ENCODE measurements around the gene RAB3GAP2.
"Not testable (repeated sequence)": the region's sequence is repeated elsewhere in the genome, so short reads cannot be mapped to it uniquely, and the experiment has no call there.

- not testable (repeated sequence) for TF ChIP-seq PRDM15 (CRISPR knock-in tag; IDR thresholded peaks at IDR 0.05); POLR2A (IDR thresholded peaks at IDR 0.05; ENCODE audit: insufficient read depth in 1 of 2, low read depth in 2 of 2, low read length in 2 of 2); ZKSCAN1 (IDR thresholded peaks at IDR 0.05; ENCODE audit: low read length); MTA3 (CRISPR knock-in tag; IDR thresholded peaks at IDR 0.05); TCF12 (IDR thresholded peaks at IDR 0.05); TCF12 (CRISPR knock-in tag; IDR thresholded peaks at IDR 0.05); SNAI1 (CRISPR knock-in tag; IDR thresholded peaks at IDR 0.05; ENCODE audit: borderline replicate concordance); YY1 (IDR thresholded peaks at IDR 0.05; ENCODE audit: insufficient read depth, insufficient replicate concordance, low read depth, low read length); EP300 (IDR thresholded peaks at IDR 0.05; ENCODE audit: low read depth in 2 of 2, low read length in 2 of 2); EP300 (CRISPR knock-in tag; IDR thresholded peaks at IDR 0.05; ENCODE audit: borderline replicate concordance); NR3C1 (CRISPR knock-in tag; IDR thresholded peaks at IDR 0.05); ARNT (IDR thresholded peaks at IDR 0.05); ZNF607 (CRISPR knock-in tag; IDR thresholded peaks at IDR 0.05; ENCODE audit: borderline replicate concordance)
- TF ChIP-seq, protein P1, sequence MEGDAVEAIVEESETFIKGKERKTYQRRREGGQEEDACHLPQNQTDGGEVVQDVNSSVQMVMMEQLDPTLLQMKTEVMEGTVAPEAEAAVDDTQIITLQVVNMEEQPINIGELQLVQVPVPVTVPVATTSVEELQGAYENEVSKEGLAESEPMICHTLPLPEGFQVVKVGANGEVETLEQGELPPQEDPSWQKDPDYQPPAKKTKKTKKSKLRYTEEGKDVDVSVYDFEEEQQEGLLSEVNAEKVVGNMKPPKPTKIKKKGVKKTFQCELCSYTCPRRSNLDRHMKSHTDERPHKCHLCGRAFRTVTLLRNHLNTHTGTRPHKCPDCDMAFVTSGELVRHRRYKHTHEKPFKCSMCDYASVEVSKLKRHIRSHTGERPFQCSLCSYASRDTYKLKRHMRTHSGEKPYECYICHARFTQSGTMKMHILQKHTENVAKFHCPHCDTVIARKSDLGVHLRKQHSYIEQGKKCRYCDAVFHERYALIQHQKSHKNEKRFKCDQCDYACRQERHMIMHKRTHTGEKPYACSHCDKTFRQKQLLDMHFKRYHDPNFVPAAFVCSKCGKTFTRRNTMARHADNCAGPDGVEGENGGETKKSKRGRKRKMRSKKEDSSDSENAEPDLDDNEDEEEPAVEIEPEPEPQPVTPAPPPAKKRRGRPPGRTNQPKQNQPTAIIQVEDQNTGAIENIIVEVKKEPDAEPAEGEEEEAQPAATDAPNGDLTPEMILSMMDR (CRISPR knock-in tag; IDR thresholded peaks at IDR 0.05), result not testable (repeated sequence)
- TF ChIP-seq, protein P2, sequence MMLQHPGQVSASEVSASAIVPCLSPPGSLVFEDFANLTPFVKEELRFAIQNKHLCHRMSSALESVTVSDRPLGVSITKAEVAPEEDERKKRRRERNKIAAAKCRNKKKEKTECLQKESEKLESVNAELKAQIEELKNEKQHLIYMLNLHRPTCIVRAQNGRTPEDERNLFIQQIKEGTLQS (CRISPR knock-in tag; IDR thresholded peaks at IDR 0.05), result not testable (repeated sequence)
Measured at GRCh38 chr1:220112600-220112999, 159.7 kb downstream of the RAB3GAP2 start.
